Testis (tissue), 3 donors: Measurements from ENCODE around the gene SIGLEC15. TPM values are rescaled to one million over a fixed set of nuclear protein-coding genes. Genes with fewer than 3 reads are reported as not detected.

Experiments
- DNase-seq: peaks from one replicate; pipeline ENCODE4 v3.0.0-alpha.2; 2019
- H3K27ac ChIP-seq, 2 donors: fragments of 200-600 bp; sonication (generic); one replicate each; pipeline ENCODE4 v1.5.1; 2019
- H3K27me3 ChIP-seq: fragments of 200-600 bp; sonication (generic); one replicate; pipeline ENCODE4 v1.5.1; 2019
- H3K36me3 ChIP-seq: fragments of 200-600 bp; sonication (generic); one replicate; pipeline ENCODE4 v1.5.1; 2017; ENCODE audit warnings: low read depth; ENCODE audit errors: missing control alignments
- H3K4me1 ChIP-seq: fragments of 200-600 bp; sonication (generic); one replicate; pipeline ENCODE4 v1.5.1; 2019
- H3K4me3 ChIP-seq, 2 donors: fragments of 200-600 bp; sonication (generic); one replicate each; pipeline ENCODE4 v1.5.1; 2017 to 2019
- H3K9me3 ChIP-seq: fragments of 200-600 bp; sonication (generic); one replicate; pipeline ENCODE4 v1.5.1; 2017
- CTCF ChIP-seq, 3 experiments: fragments of 450-650 bp in 2 of 3; fragments of 200-600 bp in 1 of 3; sonication (generic) in 1 of 3; IDR thresholded peaks; one replicate each; pipeline ENCODE4 v1.5.1; 2016 to 2019; ENCODE audit warnings: antibody characterized with exemption in 3 of 3, mild to moderate bottlenecking in 2 of 3, moderate library complexity in 1 of 3
- POLR2A ChIP-seq: fragments of 450-650 bp; IDR thresholded peaks from one replicate; pipeline ENCODE4 v1.6.1; 2017; ENCODE audit warnings: antibody characterized with exemption, mild to moderate bottlenecking, moderate library complexity
- WGBS, 2 donors: methylation state at CpG; one replicate each; pipeline ENCODE4 v1.1.5; 2018; 5-methylcytosine and 5-hydroxymethylcytosine counted together
- intact Hi-C: fragments of 100-400 bp; cut with DNase I; formaldehyde crosslinking; loops from one replicate; pipeline ENCODE4 v1.15.1; 2023; ENCODE audit warnings: low total_unique reads
- polyA plus RNA-seq: library from polyadenylated mRNA; stranded (reverse); fragments of 350-450 nt; fragmentation: Illumina TruSeq; extraction: RNeasy Lipid Tissue Mini Kit (QIAGEN cat#74804); gene quantifications from one replicate; pipeline ENCODE4 v1.2.3, GENCODE V29; 2014; ENCODE audit warnings: low read depth, low replicate concordance; ENCODE audit not compliant: insufficient read depth
- small RNA-seq, 2 donors: library from RNA; depleted of rRNA; stranded (forward); fragments of <200 nt; gene quantifications; one replicate each; pipeline ENCODE3, GENCODE V24; 2016
- total RNA-seq, 2 donors: library from RNA; depleted of rRNA; stranded (reverse); fragments of >200 nt; gene quantifications; one replicate each; pipeline ENCODE4 v1.2.3, GENCODE V29; 2016

SIGLEC15 gene
- total and polyA plus RNA-seq, 3 donors from 2014 or later = 0.19 to 0.20 TPM; not detected in 1

GRCh38 chr18:45887585-45887984, 62.1 kb downstream of the SIGLEC15 start:
- no peak overlapping the region for H3K4me3 ChIP-seq
- intact Hi-C loops = loop anchor here (10.0 kb wide), 1 partner anchor 193 kb away; no protein-coding TSS in a partner anchor

GRCh38 chr18:45889419-45890064, 64.1 kb downstream of the SIGLEC15 start:
- H3K4me3 ChIP-seq = no peak overlapping the region
- no peak overlapping the region for H3K27ac ChIP-seq
- H3K36me3 ChIP-seq = no peaks in the 10 kb centered on the region
- intact Hi-C loops = loop anchor here (10.0 kb wide), 1 partner anchor 195 kb away; no protein-coding TSS in a partner anchor
- DNase-seq = no peak
- H3K9me3 ChIP-seq = no peaks in the 10 kb centered on the region
- H3K4me1 ChIP-seq = no peaks in the 10 kb centered on the region
- TF ChIP-seq POLR2A (no peak), CTCF (IDR thresholded peaks at IDR 0.05) (no peak)
- 94 to 97% methylated on average over 3 of the region's 3 CpGs for WGBS, 2 donors
- no peaks in the 10 kb centered on the region for H3K27me3 ChIP-seq

More at GRCh38 chr18:45887585-45887984, 62.1 kb downstream of the SIGLEC15 start:
- no peak overlapping the region for H3K27ac ChIP-seq
- H3K9me3 ChIP-seq = no peaks in the 10 kb centered on the region
- TF ChIP-seq POLR2A = no peak
- TF ChIP-seq CTCF (IDR thresholded peaks at IDR 0.05) = no peak
- no peaks in the 10 kb centered on the region for H3K4me1 ChIP-seq
- H3K36me3 ChIP-seq = no peaks in the 10 kb centered on the region
- H3K27me3 ChIP-seq = no peaks in the 10 kb centered on the region
- WGBS, 2 donors = 95 to 97% methylated on average over 5 of the region's 5 CpGs
- no peak for DNase-seq

GRCh38 chr18:45890606-45891005, 65.1 kb downstream of the SIGLEC15 start:
- H3K4me1 ChIP-seq = no peaks in the 10 kb centered on the region
- TF ChIP-seq POLR2A (no peak), CTCF (IDR thresholded peaks at IDR 0.05) (no peak)
- intact Hi-C loops = no loop called here
- H3K36me3 ChIP-seq = no peaks in the 10 kb centered on the region
- 88 to 100% methylated on average over 1 of the region's 1 CpG for WGBS, 2 donors
- no peaks in the 10 kb centered on the region for H3K9me3 ChIP-seq
- H3K27ac ChIP-seq = no peak overlapping the region
- no peak for DNase-seq
- H3K27me3 ChIP-seq = no peaks in the 10 kb centered on the region
- H3K4me3 ChIP-seq = no peak overlapping the region

GRCh38 chr18:45891806-45892205, 66.3 kb downstream of the SIGLEC15 start:
- H3K9me3 ChIP-seq = no peaks in the 10 kb centered on the region
- DNase-seq = no peak
- intact Hi-C loops = no loop called here
- WGBS, 2 donors = 81 to 87% methylated on average over 2 of the region's 2 CpGs
- H3K27ac ChIP-seq = no peak overlapping the region
- H3K4me3 ChIP-seq = no peak overlapping the region
- TF ChIP-seq POLR2A (no peak), CTCF (IDR thresholded peaks at IDR 0.05) (no peak)
- no peaks in the 10 kb centered on the region for H3K4me1 ChIP-seq
- no peaks in the 10 kb centered on the region for H3K36me3 ChIP-seq
- no peaks in the 10 kb centered on the region for H3K27me3 ChIP-seq

Small RNA genes lying within 50 kb of the gene (small RNA-seq; reads per million reads assigned to genes)
- gene AC087685.1 = 0 reads per million in 2 donors

Other genes with a start within 250 kb of the SIGLEC15 start
- gene SLC14A2, start 210.2 kb upstream of the SIGLEC15 start, total RNA-seq = 1 to 10 TPM; 1.4 to 2.4 TPM
- gene SLC14A2, start 210.2 kb upstream of the SIGLEC15 start, polyA plus RNA-seq = 2.8 TPM
- gene SLC14A1, start 101.5 kb upstream of the SIGLEC15 start, total RNA-seq = under 1 TPM in 1 of 2 donors, not detected in 1; 0.50 TPM
- gene SLC14A1, start 101.5 kb upstream of the SIGLEC15 start, polyA plus RNA-seq = 0.73 TPM
- 10 to 100 TPM; 55.7 to 66.4 TPM for gene EPG5, start 141.7 kb downstream of the SIGLEC15 start, total RNA-seq
- 19.0 TPM for gene EPG5, start 141.7 kb downstream of the SIGLEC15 start, polyA plus RNA-seq
- 1 to 10 TPM; 3.5 to 5.0 TPM for gene PSTPIP2, start 246.6 kb downstream of the SIGLEC15 start, total RNA-seq
- gene PSTPIP2, start 246.6 kb downstream of the SIGLEC15 start, polyA plus RNA-seq = 2.5 TPM